ENCODE measurements around the gene KRT27.
A peak's percentile ranks its signal among the peaks of the same experiment; 100 is the strongest.

The KRT27 gene

DNA sequence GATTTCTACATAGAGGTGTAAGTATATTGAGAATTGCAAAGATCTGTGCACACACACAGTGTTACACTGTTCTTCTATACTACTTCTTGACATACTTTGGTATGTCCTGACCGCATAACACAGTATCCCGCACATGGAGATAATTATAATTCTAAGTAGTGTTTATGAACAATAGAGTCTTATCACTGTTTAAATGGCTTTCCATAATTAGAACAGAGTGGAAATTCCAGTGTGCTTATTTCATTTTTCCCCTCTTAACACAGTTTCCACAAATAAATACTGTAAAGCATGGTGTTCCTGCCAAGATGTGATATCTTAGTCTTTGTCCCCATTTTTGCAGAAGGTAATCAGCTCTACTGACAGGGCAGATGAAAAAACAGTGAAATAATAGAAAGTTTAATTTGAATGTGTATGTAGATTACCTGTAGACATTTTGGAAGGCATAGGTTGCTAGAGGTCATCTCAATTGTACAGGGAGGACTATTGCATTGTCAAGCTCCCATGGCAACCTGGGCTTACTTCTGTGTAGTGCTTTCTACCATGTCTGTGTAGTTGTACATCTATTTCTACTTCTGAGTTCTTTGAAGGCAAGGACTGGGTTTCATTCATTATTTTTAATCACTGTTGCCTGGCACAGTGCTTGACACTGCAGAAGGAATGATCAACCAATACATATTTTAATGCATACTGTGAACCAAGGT lies 27.5 kb upstream of the KRT27 start:
- FAIRE-seq, result no peak

DNA sequence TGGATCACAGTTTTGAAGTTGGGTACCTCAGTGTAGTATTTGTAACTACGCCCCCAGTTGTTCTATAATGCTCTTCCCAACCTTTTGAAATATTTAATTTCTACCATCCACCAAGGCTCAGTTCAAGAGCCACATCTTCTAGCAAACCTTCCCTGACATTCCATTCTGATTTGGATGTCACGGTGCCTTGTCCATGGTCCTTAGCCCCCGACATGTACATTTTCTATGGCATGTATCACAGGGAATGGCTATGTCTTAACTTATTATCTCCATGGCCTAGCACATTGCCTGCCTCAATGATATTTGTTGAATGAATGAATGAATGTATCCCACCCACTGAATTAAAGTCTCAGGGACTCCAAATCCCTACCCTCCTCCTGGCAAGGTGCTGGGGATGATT lies 23.8 kb upstream of the KRT27 start:
- FAIRE-seq, result no peak

DNA sequence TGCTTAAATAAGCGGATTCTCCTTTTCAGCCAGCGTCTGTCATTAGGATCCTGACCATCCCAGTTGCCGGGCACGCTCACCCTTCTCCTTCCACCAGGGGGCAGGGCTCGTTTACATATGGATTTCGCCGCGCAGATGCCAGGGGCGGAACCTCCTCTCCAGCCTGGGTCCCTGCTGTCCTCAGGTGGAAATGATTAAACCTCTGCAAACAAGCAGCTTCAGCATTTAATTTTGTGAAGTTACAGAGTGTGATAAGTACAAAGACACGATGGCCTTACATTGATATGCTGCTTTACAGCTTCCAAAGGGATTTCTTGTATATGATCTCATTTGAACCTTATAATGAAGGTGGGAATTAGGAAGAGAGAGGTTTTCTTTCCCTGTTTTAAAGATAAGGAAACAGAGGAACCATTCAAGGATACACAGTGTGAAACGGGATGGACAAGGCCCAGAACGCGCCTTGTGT lies 21.3 kb upstream of the KRT27 start:
- no peak for FAIRE-seq

DNA sequence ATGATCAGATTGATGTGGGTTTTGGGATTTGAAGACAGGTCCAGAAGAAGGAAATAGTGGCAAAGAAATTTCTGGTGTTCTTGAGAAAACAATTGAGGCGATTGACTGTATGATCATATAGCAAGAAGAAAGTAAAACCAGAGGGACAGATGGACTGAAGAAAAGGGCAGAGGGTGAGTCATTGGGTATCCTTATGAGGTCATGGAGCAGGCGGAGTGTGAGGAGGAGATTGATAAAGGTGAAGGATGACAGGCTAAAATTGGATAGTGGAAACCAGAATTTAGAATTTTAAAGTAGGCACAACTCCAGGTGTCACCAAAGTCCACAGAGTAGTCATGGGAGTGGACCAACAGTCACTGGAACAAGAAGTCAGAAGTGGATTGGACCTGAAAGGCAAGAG lies 18.8 kb upstream of the KRT27 start:
- no peak for FAIRE-seq

DNA sequence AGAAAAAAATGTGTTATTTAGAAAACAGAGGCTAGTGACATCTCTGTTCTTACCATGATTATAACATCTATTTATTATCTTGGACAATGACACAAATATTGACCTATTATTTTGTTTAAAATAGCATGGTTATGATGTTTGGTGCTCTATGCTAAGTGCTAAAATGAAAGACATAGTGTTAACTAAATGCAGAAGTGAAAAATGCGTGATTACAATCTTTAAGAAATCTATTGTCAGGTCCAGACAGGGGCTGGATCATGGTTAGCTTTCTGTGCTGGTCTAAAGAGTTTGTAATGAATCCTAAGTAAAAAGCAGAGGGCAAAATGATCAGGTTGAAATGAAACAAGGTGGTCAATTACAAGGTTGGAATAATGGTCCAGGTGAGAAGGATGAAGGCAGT lies 18.0 kb upstream of the KRT27 start:
- no peak for FAIRE-seq

DNA sequence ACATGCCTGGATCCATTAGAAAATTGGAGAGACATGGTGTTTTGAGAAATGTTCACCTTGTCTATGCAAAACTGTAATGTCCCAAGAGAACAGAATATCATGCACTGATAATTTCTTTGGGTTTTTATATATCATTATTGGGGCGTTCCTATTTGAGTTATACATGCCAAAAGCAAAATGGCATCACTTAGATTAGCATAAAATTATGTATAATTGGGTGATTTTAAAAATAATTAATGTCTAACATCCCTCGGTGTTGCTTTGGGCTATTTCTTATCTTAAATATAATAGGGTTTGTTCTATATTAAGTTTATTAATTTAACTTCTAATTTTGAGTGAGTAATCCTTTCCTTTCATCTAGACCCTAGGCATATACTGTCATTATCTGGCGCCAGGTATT lies 17.5 kb upstream of the KRT27 start, which contains the start of gene KRT28:
Gene KRT28 (minus strand): TSS at position 101 of the 400 bp plus-strand sequence. CDS start 66 bp downstream, at position 35.
- no peak for FAIRE-seq

DNA sequence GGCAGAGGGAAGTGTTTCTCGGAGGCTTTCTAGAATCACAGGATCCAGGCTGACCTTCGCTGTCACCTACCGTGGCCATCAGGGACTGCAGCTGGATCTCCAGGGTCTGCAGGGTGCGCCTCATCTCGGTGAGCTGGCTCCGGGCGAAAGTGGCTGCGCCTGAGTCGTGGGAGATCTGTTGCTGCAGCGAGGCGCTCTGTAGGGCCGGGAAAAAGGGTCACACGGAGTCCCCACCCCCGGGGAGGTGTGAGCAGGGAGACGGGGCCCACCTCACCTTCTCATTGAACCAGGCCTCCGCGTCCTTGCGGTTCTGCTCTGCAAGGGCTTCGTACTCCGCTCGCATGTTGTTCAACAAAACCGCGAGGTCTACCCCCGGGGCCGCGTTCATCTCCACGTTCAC lies 14.5 kb upstream of the KRT27 start:
- no peak for FAIRE-seq

DNA sequence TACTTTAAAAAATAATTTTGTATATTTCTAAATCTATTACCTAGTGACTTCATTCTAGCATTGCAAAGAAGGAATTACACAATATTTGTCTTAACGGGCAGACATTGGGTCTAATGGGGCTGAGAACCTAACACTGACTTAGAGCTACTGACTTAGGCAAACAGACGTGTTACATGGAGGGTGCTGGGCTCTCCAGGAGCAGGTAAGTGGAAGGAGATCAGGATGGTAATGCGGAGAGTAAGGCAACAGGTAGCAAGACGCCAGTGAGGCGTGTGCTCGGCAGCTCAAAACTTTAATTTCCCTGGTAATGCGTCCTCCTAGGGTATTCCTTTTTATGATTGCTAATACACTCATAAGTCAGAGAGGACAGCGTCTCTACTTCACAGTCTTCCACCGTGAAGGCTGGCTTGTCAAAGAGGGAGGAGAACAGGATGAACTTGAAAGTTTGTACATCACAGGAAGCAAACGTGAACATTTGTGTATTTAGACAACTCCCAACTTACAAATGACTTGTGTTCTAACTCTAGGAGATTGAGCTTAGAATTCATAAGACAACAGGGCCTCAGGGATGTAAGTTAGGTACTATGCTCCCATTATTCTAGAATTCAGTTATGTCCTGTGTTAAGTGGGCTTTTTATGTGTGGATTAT lies 12.8 kb upstream of the KRT27 start:
- no peak for FAIRE-seq

DNA sequence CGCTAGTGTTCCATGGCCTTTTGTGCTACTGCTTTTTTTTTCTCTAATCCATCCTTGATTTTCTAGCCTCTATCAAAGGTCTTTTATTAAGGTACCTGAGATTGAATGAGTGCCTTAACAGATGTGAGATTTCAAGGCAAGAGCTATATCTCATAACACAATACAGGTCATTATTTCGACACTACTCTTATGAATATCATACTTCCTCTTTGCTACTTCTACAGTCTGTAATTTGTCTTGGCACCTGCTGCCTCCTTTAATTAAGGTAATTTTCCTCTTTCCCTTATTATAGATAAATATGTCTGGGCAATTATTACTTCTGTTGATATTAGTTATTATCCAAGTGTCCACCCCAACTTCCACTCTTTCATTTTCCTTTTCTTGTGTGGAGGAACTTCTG lies 12.1 kb upstream of the KRT27 start:
- FAIRE-seq, result no peak

DNA sequence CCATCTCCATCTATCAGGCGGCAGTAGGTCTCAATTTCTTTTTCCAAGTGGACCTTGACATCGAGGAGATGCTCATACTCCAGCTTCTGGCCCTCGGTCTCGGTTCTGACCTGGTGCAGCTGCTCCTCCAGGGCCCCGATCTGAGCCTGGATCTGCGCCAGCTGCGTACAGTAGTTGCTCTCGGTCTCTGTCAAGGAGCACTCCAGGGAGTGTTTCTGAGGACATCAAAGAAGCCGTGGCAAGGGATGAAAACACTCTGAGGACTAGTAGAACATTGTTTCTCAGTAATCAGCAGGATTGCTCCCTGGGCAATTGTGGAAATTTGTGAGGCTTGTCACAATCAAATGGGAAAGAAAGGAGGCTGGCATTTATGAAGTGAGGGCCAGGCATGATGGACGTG lies 11.5 kb upstream of the KRT27 start:
- FAIRE-seq, result no peak

DNA sequence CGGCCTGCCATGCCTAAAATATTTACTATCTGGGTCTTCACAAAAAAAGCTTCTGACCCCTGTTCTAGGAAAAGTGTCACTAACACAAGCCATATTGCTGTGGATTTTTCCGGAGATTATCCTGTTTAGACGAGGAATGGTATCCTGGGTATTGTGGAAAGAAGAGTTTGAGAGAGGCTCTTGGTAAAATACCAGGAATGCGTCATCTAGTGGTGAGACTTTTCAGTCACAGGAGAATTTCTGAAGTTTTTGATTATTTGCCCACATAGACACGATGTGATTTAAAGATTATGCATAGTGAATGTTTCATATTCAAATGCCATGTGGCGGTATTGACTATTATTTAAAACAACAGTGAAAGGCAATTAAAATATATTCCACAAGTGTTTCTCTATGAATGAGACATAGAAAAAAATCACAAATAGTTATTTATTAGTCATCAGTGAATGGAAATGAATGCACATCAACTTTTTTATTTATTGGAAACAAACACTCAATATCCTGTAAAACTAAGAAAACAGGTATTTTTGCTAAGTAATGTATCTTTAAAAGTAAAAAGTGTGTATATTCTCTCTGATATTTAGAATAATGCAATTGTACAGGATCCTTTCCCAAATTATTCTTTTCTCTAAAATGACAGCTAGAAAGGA lies 9.6 kb upstream of the KRT27 start:
- peak; percentile 75 for FAIRE-seq

DNA sequence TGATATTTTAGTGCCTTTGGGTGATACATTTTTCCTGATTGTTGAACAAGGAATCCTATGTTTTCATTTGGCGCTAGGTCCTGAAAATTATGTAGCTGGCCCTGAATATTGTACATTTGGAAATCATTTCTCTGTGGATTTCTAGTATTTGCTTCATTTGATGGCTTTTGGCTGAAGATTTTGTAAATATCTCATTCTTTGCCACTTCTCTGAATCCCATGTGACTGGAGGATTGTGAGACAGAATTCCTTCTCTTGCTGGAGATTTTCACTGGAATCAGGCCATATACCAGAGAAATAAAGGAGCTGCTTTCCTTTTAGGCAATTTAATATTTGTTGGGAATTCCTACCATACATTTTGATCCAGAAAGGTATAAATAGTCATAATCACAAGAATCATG lies 8.8 kb upstream of the KRT27 start:
- FAIRE-seq, result no peak

DNA sequence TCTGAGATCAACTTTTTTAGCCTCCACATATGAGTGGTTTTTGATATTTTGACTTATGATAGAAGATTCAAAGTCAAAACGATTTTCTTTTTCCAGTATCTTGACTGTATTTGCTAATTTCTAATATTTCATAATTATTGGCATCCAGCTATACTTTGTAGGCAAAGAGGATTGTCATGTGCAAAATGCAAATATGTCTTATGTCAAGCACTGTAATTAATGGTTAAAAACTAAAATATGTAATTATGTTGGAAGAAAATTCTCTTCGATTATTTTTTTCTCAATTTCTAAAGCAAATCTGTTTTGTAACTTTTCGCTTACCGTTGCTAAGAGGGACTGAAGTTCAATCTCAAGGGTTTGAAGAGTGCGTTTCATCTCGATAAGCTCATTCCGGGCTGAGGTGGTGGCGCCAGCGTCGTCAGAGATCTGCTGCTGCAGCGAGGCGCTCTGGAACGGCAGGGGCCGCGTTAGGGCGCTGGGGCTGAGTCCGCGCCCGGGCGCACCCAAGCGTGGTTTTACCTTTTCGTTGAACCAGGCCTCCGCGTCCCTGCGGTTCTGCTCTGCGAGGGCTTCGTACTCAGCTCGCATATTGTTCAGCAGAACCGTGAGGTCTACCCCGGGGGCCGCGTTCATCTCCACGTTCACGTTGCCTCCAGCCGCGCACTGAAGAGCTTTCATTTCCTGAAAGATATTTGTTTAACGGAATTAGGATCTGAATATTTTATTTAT lies 3.0 kb downstream of the KRT27 start:
- no peak for FAIRE-seq

DNA sequence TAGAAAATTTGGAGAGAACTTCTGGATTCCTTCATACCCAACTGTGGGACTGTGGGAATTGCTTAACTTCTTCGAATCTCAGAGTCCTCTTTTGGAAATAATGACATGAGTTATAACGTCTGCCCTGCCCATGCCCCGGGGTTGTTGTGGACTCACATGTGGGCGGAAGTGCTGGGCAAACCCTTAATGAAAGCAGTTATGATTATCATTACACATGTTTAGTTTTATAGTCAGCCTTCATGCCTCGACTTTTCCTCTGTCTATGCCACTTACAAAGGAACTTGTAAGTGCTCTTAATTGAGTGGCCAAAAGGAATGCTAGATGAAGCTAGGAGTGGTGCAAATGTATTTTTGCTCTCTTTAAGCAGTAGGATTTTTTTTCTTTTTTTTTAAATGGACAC lies 3.9 kb downstream of the KRT27 start:
- FAIRE-seq, result no peak

DNA sequence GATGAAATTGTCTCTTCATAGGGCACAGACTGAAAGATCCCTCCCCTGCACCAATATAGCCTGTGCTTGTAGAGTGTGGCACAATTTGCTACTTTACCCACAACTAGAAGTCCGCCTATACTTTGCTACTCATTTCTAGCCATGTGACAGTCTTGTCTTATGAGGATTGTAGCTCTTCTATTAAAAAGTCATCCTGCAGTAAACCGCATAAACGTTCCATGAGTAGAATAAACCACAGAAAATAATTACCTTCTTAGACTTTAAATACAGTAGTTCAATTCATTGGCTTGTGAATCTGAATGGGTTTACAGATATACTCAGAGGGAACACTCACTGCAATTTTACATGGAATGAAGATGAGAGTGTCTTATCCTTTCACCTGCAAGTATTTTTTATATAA lies 4.4 kb downstream of the KRT27 start:
- no peak for FAIRE-seq

DNA sequence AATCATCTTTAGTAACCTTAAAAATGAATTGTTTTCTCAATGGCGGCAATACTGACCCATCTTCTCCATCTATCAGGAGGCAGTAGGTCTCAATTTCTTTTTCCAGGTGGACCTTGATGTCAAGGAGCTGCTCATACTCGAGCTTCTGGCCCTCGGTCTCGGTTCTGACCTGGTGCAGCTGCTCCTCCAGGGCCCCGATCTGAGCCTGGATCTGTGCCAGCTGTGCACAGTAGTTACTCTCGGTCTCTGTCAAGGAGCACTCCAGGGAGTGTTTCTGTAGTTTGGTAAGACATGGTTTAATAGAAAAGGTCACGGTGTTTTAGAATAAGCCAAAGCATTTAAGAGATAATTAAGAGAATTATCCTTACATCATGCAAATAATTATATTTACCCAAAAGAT lies 4.9 kb downstream of the KRT27 start:
- no peak for FAIRE-seq

DNA sequence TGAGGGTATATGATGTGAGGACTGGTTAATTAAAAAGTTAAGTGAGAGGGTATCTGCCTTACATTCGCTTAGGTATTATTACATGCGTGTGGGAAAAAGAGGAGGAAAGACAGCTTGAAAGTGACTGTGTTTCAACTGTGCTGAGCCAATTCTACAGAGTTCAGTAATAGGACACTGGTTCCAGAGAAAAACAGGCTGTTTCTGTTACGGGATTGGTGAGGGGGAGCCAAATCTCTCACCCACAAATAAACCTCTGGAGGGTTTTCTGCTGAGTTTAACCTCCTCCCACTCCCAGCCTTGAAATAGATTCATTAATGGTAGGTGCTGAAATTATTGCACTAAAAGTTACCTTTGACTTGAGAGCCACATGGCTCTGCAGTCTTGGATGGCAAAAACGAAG lies 6.4 kb downstream of the KRT27 start:
- no peak for FAIRE-seq

DNA sequence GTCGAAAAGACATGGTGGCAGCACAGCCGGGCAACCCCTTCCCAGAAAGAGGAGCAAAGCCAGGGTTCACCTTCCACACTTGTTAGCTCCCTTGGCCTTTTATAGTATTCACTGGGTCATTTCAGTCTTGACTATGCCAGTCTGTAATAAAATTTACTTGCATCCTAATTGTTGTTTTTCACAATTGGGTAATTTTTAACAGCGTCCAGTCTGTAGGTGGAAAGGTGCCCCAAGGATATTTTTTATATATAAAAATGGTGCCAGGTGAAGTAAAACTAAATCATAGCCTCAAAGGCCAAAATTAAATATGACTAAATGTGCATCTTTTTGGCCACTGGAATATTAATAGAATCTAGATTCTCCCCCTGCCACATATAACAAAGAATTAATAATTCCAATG lies 10.2 kb downstream of the KRT27 start, which contains the start of gene KRT26:
Gene KRT26 (minus strand): TSS at position 101 of the 400 bp plus-strand sequence. CDS start 88 bp downstream, at position 13.
- FAIRE-seq, result no peak

DNA sequence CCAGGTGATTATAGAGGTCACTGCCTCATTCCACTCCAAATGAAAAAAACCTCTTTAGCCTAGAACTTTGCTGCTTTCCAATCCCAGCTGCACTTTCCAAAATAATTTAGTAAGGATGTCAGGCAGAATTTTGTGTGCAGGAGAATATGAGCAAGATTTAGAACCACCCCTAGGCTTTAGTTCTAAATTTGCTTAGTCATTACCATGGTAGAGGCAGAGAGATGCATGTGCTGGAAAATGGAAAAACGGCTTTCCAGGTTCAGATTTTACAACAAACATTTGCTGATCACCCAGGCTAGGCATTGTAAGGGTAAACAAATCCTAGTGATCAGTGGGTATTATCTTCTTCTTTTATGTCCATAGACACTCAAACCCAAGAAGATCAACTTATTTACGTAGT lies 16.7 kb downstream of the KRT27 start:
- no peak for FAIRE-seq

DNA sequence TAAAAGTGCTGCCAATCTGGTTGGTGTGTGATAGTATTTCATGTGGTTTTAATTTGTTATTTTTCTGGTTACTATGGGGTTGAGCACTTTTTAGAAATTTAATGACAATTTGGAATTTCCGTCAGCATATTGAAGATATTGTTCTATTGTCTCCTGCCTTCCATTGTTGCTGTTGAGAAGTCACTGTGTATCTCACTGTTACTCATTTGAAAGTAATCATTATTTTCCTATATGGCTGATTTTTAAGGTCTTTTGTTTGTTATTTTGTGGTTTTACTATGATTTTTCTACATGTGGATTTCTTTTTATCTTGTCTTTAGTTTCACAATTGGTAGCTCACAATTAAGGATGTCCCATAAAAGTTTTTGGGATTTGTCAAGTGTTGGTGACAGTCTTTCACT lies 18.6 kb downstream of the KRT27 start:
- FAIRE-seq, result no peak

DNA sequence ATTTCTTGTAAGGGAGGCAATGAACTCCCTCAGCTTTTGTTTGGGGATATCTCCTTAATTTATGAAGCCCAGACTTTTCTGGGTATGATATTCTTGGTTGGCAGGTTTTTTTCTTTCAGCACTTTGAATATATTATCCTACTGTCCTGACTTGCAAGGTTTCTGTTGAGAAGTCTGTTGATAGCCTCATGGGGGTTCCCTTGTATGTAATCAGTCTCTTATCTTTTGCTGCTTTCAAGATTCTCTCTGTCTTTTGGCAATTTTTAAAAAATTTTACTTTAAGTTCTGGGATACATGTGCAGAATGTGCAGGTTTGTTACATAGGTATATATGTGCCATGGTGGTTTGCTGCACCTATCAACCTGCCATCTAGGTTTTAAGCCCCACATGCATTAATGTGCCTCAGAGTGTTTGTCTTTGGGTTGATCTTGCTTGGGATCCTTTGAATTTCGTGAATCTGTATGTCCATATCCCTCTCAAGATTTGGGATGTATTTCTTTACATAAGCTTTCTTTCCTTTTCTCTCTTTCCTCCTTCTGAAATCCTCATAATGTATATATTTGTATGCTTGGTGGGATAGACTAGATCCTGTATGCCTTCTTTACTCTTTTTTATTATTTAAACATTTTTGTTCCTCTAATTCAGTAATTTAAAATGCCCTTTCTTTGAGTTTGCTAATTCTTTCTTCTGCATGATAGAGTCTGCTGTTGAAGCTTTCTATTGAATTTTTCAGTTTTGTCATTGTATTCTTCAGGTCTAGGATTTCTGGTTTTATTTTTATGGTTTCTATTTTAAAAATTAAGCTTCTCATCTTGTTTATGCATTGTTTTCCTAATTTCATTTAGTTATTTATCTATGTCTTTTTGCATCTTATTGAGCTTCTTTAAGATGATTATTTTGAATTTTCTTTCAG lies 22.0 kb downstream of the KRT27 start:
- no peak for FAIRE-seq

DNA sequence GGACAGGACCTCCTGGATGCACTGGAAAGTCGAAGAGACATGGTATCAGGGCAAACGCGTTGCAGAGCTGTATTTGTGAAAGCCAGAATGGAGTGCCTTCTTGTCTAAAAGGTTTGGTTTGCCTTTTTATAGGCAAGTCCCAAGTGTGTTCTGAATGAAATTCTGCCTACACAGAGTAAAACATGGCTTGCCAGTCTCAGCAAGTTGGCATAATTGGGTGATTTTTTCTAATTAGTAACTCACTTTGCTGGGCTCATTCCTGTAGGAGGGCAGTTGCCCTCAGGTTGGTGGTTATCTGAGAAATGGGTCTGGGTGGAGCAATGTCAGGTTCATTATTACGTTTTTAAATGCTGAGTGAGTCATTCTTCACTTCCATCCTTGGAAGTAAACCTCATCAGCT lies 27.1 kb downstream of the KRT27 start, which contains the start of gene KRT25:
Gene KRT25 (minus strand): TSS at position 101 of the 400 bp plus-strand sequence. CDS start 60 bp downstream, at position 41.
- no peak for FAIRE-seq
